Measurements from ENCODE around the gene SCOC. TPM values are rescaled to one million over a fixed set of nuclear protein-coding genes. Genes with fewer than 3 reads are reported as not detected.

The SCOC gene
- total and polyA plus RNA-seq, 9 of the 15 experiments (the other 6 are each of a cell fraction or from before 2014, with no cell fraction given), result 16.8 to 110 (median 46.7) TPM

DNA sequence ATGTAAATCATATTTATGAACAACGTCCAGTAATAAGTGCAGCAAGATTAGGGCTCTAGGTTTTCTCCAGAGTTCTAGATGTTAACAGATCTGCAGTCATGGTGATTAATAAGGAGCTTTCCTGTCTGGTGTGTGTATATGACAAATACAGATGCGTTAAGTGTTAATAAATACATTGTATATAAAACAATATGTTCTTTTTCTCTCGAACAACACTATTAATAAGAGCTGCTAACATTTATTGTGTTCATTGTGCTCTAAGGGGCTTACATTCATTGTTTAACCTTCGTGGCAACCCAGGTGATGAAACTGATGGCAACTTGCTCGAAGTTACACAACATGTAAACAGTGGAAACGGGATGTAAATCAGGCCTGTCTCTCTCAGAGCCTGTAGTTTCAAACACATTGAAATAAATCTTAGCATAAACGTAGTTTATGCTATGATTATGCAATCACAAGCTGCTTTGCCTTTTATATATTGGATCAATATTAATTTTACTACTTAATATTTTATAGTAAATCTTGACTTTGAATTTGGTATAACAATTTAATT lies 54.5 kb downstream of the SCOC start (continued):
- TF ChIP-seq, protein P1, sequence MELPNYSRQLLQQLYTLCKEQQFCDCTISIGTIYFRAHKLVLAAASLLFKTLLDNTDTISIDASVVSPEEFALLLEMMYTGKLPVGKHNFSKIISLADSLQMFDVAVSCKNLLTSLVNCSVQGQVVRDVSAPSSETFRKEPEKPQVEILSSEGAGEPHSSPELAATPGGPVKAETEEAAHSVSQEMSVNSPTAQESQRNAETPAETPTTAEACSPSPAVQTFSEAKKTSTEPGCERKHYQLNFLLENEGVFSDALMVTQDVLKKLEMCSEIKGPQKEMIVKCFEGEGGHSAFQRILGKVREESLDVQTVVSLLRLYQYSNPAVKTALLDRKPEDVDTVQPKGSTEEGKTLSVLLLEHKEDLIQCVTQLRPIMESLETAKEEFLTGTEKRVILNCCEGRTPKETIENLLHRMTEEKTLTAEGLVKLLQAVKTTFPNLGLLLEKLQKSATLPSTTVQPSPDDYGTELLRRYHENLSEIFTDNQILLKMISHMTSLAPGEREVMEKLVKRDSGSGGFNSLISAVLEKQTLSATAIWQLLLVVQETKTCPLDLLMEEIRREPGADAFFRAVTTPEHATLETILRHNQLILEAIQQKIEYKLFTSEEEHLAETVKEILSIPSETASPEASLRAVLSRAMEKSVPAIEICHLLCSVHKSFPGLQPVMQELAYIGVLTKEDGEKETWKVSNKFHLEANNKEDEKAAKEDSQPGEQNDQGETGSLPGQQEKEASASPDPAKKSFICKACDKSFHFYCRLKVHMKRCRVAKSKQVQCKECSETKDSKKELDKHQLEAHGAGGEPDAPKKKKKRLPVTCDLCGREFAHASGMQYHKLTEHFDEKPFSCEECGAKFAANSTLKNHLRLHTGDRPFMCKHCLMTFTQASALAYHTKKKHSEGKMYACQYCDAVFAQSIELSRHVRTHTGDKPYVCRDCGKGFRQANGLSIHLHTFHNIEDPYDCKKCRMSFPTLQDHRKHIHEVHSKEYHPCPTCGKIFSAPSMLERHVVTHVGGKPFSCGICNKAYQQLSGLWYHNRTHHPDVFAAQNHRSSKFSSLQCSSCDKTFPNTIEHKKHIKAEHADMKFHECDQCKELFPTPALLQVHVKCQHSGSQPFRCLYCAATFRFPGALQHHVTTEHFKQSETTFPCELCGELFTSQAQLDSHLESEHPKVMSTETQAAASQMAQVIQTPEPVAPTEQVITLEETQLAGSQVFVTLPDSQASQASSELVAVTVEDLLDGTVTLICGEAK (IDR thresholded peaks at IDR 0.05), result no peak
- TF ChIP-seq, protein P1 (CRISPR knock-in tag; IDR thresholded peaks at IDR 0.05), result no peak
- TF ChIP-seq ARID1B (IDR thresholded peaks at IDR 0.05) (peak; percentile 12; the same call in 1 of the 2 replicates), POLR2A (conservative IDR thresholded peaks at IDR 0.05) (no peak), ZKSCAN1 (IDR thresholded peaks at IDR 0.05; ENCODE audit: low read depth, low read length) (no peak), NR3C1 (CRISPR knock-in tag; IDR thresholded peaks at IDR 0.05) (no peak), NR4A1 (CRISPR knock-in tag; IDR thresholded peaks at IDR 0.05) (no peak), NR4A1 (tag; IDR thresholded peaks at IDR 0.05) (no peak), PHF21A (IDR thresholded peaks at IDR 0.05; ENCODE audit: borderline replicate concordance, low read depth) (no peak), RBM34 (IDR thresholded peaks at IDR 0.05; ENCODE audit: borderline replicate concordance, insufficient read depth, low read length) (no peak), EWSR1 (IDR thresholded peaks at IDR 0.05; ENCODE audit: borderline replicate concordance, low read depth, partially characterized antibody) (no peak), TBL1XR1 (IDR thresholded peaks at IDR 0.05; ENCODE audit: low read length in 2 of 2) (no peak), FOXA3 (CRISPR knock-in tag; conservative IDR thresholded peaks at IDR 0.05 in 1 of 2, IDR thresholded peaks at IDR 0.05 in 1 of 2) (peak in 1 of 2 experiments; percentile 83; a peak in 2 of 4 replicates), ATF3 (IDR thresholded peaks at IDR 0.05) (peak; percentile 72), ATF3 (CRISPR knock-in tag; conservative IDR thresholded peaks at IDR 0.05) (no peak), HMG20A (CRISPR knock-in tag; conservative IDR thresholded peaks at IDR 0.05) (no peak), TCF3 (CRISPR knock-in tag; IDR thresholded peaks at IDR 0.05) (no peak), ESRRA (IDR thresholded peaks at IDR 0.05; ENCODE audit: borderline replicate concordance, low read depth) (no peak), ZEB2 (IDR thresholded peaks at IDR 0.05) (no peak), ZNF175 (CRISPR knock-in tag; IDR thresholded peaks at IDR 0.05; ENCODE audit: low read depth) (peak; percentile 63; the same call in 1 of the 2 replicates), EP300 (IDR thresholded peaks at IDR 0.05; ENCODE audit: low read length) (peak; percentile 84), NFXL1 (CRISPR knock-in tag; IDR thresholded peaks at IDR 0.05) (no peak)
